ENCODE results near the gene CMC2.

The CMC2 gene

GRCh38 chr16:80924372-80924978, 82.2 kb downstream of the CMC2 start:
- peak; percentile 30 for DNase-seq

- no peak for DNase-seq
These were observed 83.3 kb downstream of the CMC2 start for GRCh38 chr16:80923356-80923755.

Data from stimulated activated CD4-positive, alpha-beta T cell treated with anti-CD3 and anti-CD28 coated beads, Interleukin-4, amount 100 ng/mL, for 24 hours (primary cell).